K562 (cell line): Measurements from ENCODE around the gene SP4. TPM values are rescaled to one million over a fixed set of nuclear protein-coding genes. Genes with fewer than 3 reads are reported as not detected.

ENCODE experiments used
- C11orf30 ChIP-seq: fragments of 450-650 bp; IDR thresholded peaks from 2 replicates; pipeline ENCODE4 v1.6.1; 2016; ENCODE audit warnings: low read depth, mild to moderate bottlenecking
- CC2D1A ChIP-seq: fragments of 450-650 bp; IDR thresholded peaks from 2 replicates; pipeline ENCODE4 v1.6.1; 2017; ENCODE audit warnings: mild to moderate bottlenecking
- CCAR2 ChIP-seq: fragments of 200-400 bp; formaldehyde crosslinking; IDR thresholded peaks from 2 replicates; pipeline ENCODE4 v1.6.1; 2017; ENCODE audit warnings: mild to moderate bottlenecking, low read depth, low read length
- EHMT2 ChIP-seq: fragments of 450-650 bp; IDR thresholded peaks from 2 replicates; pipeline ENCODE4 v1.6.1; 2018; ENCODE audit warnings: antibody characterized with exemption
- FOXJ2 ChIP-seq: fragments of 200-800 bp; sonication (Bioruptor generic); IDR thresholded peaks from 2 replicates; pipeline ENCODE4 v1.6.1; 2016; ENCODE audit warnings: missing genetic modification characterization, missing compliant biosample characterization
- FOXM1 ChIP-seq, 2 experiments: fragments of 450-650 bp in 1 of 2; sonication (generic) in 1 of 2; formaldehyde crosslinking in 1 of 2; IDR thresholded peaks; 2 replicates each; pipeline versions ENCODE4 v1.6.1 to v1.9.0; 2017 to 2022; ENCODE audit warnings: low read depth in 2 of 2, mild to moderate bottlenecking in 2 of 2, missing genetic modification reagents in 1 of 2, moderate library complexity in 1 of 2
- KDM1A ChIP-seq, 2 experiments: fragments of 450-650 bp; IDR thresholded peaks; 2 replicates each; pipeline ENCODE4 v1.6.1; 2016; ENCODE audit warnings: mild to moderate bottlenecking in 2 of 2
- MBD2 ChIP-seq: sonication (generic); IDR thresholded peaks from 2 replicates; pipeline ENCODE4 v1.6.1; 2016; ENCODE audit warnings: low read depth, borderline replicate concordance
- MCM3 ChIP-seq: fragments of 450-650 bp; IDR thresholded peaks from 2 replicates; pipeline ENCODE4 v1.6.1; 2016
- NFYB ChIP-seq: IDR thresholded peaks from 2 replicates; pipeline ENCODE4 v1.6.1; 2011; ENCODE audit warnings: mild to moderate bottlenecking, moderate library complexity; ENCODE audit not compliant: insufficient read length; ENCODE audit errors: extremely low read depth
- SAFB2 ChIP-seq: fragments of 200-400 bp; formaldehyde crosslinking; IDR thresholded peaks from 2 replicates; pipeline ENCODE4 v1.6.1; 2018; ENCODE audit warnings: borderline replicate concordance, low read length, low read depth, moderate library complexity; ENCODE audit not compliant: severe bottlenecking
- SLC30A9 ChIP-seq: fragments of 250-450 bp; sonication (Bioruptor Pico); IDR thresholded peaks from 2 replicates; pipeline ENCODE4 v1.8.0; 2022; ENCODE audit warnings: mild to moderate bottlenecking, moderate library complexity
- SMAD4 ChIP-seq: fragments of 250-450 bp; sonication (Bioruptor Pico); conservative IDR thresholded peaks from 2 replicates; pipeline ENCODE4 v1.8.0; 2021; ENCODE audit warnings: inconsistent platforms, mild to moderate bottlenecking, moderate library complexity
- SRF ChIP-seq, 2 experiments: fragments of 250-450, 450-650 bp in 1 of 2; sonication (Bioruptor Pico) in 1 of 2; sonication (generic) in 1 of 2; formaldehyde crosslinking; IDR thresholded peaks; 2 replicates each; pipeline versions ENCODE4 v1.5.0 to v1.5.1; 2020 to 2022; ENCODE audit warnings: mild to moderate bottlenecking in 1 of 2, missing genetic modification reagents in 1 of 2
- TAF15 ChIP-seq: fragments of 200-400 bp; formaldehyde crosslinking; IDR thresholded peaks from 2 replicates; pipeline ENCODE4 v1.6.1; 2017; ENCODE audit warnings: mild to moderate bottlenecking, low read depth, low read length, moderate library complexity
- TRIM24 ChIP-seq, 2 experiments: fragments of 450-650 bp; IDR thresholded peaks; 2 replicates each; pipeline ENCODE4 v1.6.1; 2016
- U2AF1 ChIP-seq: fragments of 200-400 bp; formaldehyde crosslinking; optimal IDR thresholded peaks from 2 replicates; pipeline ENCODE3; 2017; ENCODE audit warnings: mild to moderate bottlenecking, low read depth, low read length, moderate library complexity
- ZC3H11A ChIP-seq: IDR thresholded peaks from 2 replicates; pipeline ENCODE4 v1.6.1; 2012; ENCODE audit warnings: low read depth, low read length, improper control_type of control experiment
- ZNF274 ChIP-seq: IDR thresholded peaks from 2 replicates; pipeline ENCODE4 v1.6.1; 2011; ENCODE audit warnings: low read depth, mild to moderate bottlenecking, low read length, moderate library complexity, borderline replicate concordance
- ZNF324 ChIP-seq: fragments of 250-450 bp; sonication (Bioruptor Pico); IDR thresholded peaks from 2 replicates; pipeline ENCODE4 v1.4.0; 2020; ENCODE audit warnings: mild to moderate bottlenecking
- ZNF384 ChIP-seq: IDR thresholded peaks from 2 replicates; pipeline ENCODE4 v1.6.1; 2012; ENCODE audit warnings: low read depth, low read length, improper control_type of control experiment
- ZNF436 ChIP-seq: fragments of 250-450, 450-650 bp; sonication (Bioruptor Pico); formaldehyde crosslinking; IDR thresholded peaks from 2 replicates; pipeline ENCODE4 v1.7.0; 2020; ENCODE audit warnings: mild to moderate bottlenecking
- ZNF764 ChIP-seq: fragments of 250-450 bp; sonication (Bioruptor Pico); IDR thresholded peaks from 2 replicates; pipeline ENCODE4 v1.4.0; 2020; ENCODE audit warnings: low read depth, mild to moderate bottlenecking, moderate library complexity
- polyA plus RNA-seq, 8 experiments: library from polyadenylated mRNA; depleted of rRNA in 4 of 8; stranded (reverse) in 5 of 8; unstranded in 3 of 8; fragments of >200 nt; fragmentation: Nextera tagmentation in 2 of 8; fragmentation: Illumina TruSeq in 1 of 8; extraction: Ambion mirVana in 2 of 8; extraction: Trizol in 1 of 8; gene quantifications; 2 replicates each; pipeline versions ENCODE4 v1.2.1 to v1.2.3, GENCODE V29; 2011 to 2014; ENCODE audit warnings: inconsistent platforms in 1 of 8, missing spikeins in 1 of 8
- total RNA-seq, 7 experiments: library from RNA; depleted of rRNA in 6 of 7; stranded (reverse); fragments of >200 nt in 6 of 7; fragmentation: Illumina TruSeq in 2 of 7; extraction: Trizol in 2 of 7; gene quantifications; 2 replicates each; pipeline versions ENCODE4 v1.2.1 to v1.2.3, GENCODE V29; 2011 to 2021; ENCODE audit warnings: low replicate concordance in 1 of 7
- TF ChIP-seq, protein P1 (sequence below): fragments of 450-650 bp; IDR thresholded peaks from 2 replicates; pipeline ENCODE4 v1.6.1; 2017; ENCODE audit warnings: antibody characterized with exemption
- TF ChIP-seq, protein P2 (sequence below), 2 experiments: fragments of 450-650 bp in 1 of 2; sonication (generic) in 1 of 2; formaldehyde crosslinking; conservative IDR thresholded peaks; 2 replicates each; pipeline versions ENCODE4 v1.4.0 to v1.8.1; 2020 to 2022; ENCODE audit warnings: mild to moderate bottlenecking in 1 of 2, missing genetic modification reagents in 1 of 2
- TF ChIP-seq, protein P3 (sequence below): sonication (generic); formaldehyde crosslinking; IDR thresholded peaks from 2 replicates; pipeline ENCODE4 v1.8.1; 2022; ENCODE audit warnings: missing genetic modification reagents
- TF ChIP-seq, protein P4 (sequence below): fragments of 250-450 bp; sonication (Bioruptor Pico); IDR thresholded peaks from 2 replicates; pipeline ENCODE4 v1.8.0; 2021; ENCODE audit warnings: borderline replicate concordance, mild to moderate bottlenecking, moderate library complexity; ENCODE audit not compliant: poor library complexity, severe bottlenecking

Gene SP4
- total and polyA plus RNA-seq, 9 of the 15 experiments (the other 6 are each of a cell fraction or from before 2014, with no cell fraction given) = 2.4 to 9.4 (median 4.5) TPM

DNA sequence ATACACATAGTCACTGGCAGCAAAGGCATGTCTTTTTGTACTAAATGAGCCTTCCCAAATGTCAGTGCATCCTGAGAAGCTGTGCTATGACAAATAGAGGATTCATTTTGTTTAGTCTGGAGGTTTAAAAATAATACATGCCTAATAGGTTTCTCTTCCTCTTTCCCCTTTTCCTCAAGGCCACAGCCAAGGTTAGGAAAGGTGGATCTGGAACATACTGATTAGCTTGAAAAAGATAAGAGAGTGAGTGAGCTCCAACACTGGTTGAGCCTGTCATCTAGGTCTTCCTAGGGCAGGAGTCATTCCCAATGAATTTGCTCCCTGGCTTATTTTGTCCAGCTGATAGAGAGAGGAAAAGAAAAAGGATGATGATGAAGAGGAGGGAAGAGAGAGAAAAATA lies 14.4 kb upstream of the SP4 start (continued):
- TF ChIP-seq C11orf30 (no peak), ZNF274 (no peak), SMAD4 (CRISPR knock-in tag) (peak; percentile 22; the same call in 1 of the 2 replicates), FOXM1 (IDR thresholded peaks at IDR 0.05; ENCODE audit: low read depth) (no peak), FOXM1 (CRISPR knock-in tag; IDR thresholded peaks at IDR 0.05; ENCODE audit: low read depth) (no peak), SLC30A9 (CRISPR knock-in tag) (no peak), TAF15 (no peak), NFYB (no peak), TRIM24 (IDR thresholded peaks at IDR 0.05) (no peak), KDM1A (IDR thresholded peaks at IDR 0.05) (0 out of 4 replicates have a peak, but pooled peaks of 1 of the 2 experiments have one; percentile 19), SAFB2 (no peak), CC2D1A (no peak), U2AF1 (no peak), ZNF436 (CRISPR knock-in tag) (no peak), EHMT2 (peak; percentile 13; the same call in 1 of the 2 replicates), ZNF324 (CRISPR knock-in tag) (no peak), FOXJ2 (tag) (no peak), MBD2 (no peak), MCM3 (no peak), ZNF764 (CRISPR knock-in tag) (no peak), SRF (CRISPR knock-in tag; IDR thresholded peaks at IDR 0.05) (no peak), ZC3H11A (no peak), ZNF384 (no peak), CCAR2 (no peak)
- TF ChIP-seq, protein P1, sequence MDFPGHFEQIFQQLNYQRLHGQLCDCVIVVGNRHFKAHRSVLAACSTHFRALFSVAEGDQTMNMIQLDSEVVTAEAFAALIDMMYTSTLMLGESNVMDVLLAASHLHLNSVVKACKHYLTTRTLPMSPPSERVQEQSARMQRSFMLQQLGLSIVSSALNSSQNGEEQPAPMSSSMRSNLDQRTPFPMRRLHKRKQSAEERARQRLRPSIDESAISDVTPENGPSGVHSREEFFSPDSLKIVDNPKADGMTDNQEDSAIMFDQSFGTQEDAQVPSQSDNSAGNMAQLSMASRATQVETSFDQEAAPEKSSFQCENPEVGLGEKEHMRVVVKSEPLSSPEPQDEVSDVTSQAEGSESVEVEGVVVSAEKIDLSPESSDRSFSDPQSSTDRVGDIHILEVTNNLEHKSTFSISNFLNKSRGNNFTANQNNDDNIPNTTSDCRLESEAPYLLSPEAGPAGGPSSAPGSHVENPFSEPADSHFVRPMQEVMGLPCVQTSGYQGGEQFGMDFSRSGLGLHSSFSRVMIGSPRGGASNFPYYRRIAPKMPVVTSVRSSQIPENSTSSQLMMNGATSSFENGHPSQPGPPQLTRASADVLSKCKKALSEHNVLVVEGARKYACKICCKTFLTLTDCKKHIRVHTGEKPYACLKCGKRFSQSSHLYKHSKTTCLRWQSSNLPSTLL = no peak
- TF ChIP-seq, protein P2, sequence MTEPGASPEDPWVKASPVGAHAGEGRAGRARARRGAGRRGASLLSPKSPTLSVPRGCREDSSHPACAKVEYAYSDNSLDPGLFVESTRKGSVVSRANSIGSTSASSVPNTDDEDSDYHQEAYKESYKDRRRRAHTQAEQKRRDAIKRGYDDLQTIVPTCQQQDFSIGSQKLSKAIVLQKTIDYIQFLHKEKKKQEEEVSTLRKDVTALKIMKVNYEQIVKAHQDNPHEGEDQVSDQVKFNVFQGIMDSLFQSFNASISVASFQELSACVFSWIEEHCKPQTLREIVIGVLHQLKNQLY (CRISPR knock-in tag; conservative IDR thresholded peaks at IDR 0.05) = no peak
- TF ChIP-seq, protein P3, sequence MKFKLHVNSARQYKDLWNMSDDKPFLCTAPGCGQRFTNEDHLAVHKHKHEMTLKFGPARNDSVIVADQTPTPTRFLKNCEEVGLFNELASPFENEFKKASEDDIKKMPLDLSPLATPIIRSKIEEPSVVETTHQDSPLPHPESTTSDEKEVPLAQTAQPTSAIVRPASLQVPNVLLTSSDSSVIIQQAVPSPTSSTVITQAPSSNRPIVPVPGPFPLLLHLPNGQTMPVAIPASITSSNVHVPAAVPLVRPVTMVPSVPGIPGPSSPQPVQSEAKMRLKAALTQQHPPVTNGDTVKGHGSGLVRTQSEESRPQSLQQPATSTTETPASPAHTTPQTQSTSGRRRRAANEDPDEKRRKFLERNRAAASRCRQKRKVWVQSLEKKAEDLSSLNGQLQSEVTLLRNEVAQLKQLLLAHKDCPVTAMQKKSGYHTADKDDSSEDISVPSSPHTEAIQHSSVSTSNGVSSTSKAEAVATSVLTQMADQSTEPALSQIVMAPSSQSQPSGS (CRISPR knock-in tag) = no peak
- TF ChIP-seq, protein P4, sequence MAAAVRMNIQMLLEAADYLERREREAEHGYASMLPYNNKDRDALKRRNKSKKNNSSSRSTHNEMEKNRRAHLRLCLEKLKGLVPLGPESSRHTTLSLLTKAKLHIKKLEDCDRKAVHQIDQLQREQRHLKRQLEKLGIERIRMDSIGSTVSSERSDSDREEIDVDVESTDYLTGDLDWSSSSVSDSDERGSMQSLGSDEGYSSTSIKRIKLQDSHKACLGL (CRISPR knock-in tag) = no peak
